WTC11 (cell line): ENCODE results near the gene PRKAR2A. TPM values are rescaled to one million over a fixed set of nuclear protein-coding genes. Genes with fewer than 3 reads are reported as not detected.
"Not testable (repeated sequence)": the region's sequence is repeated elsewhere in the genome, so short reads cannot be mapped to it uniquely, and the experiment has no call there.

Source experiments
- ATAC-seq: fragments of 200-7000 bp; cut with Tn5 transposase; 2 replicates; pipeline ENCODE4 v1.10.0; 2021; ENCODE audit warnings: mild to moderate bottlenecking, moderate library complexity
- CTCF ChIA-PET: fragments of 300-600 bp; sonication (Branson Sonifier 250); formaldehyde crosslinking; loops from one replicate; lab custom pipeline; 2021; ENCODE audit warnings: antibody characterized with exemption; lab: Charles Lee
- POLR2A ChIA-PET: fragments of 350-600 bp; sonication (Branson Sonifier 250); formaldehyde crosslinking; loops from one replicate; lab custom pipeline; 2021; ENCODE audit warnings: antibody characterized with exemption; lab: Charles Lee
- DNase-seq: peaks from one replicate; pipeline ENCODE4 v3.0.0; 2021; ENCODE audit warnings: low spot score
- H3K27ac Mint-ChIP-seq: 2 replicates; pipeline ENCODE4 v1.8.0; 2021; ENCODE audit warnings: mixed read lengths
- H3K27me3 Mint-ChIP-seq: 2 replicates; pipeline ENCODE4 v1.8.0; 2021; ENCODE audit warnings: low read depth, mild to moderate bottlenecking, moderate library complexity, mixed read lengths
- H3K36me3 Mint-ChIP-seq: 2 replicates; pipeline ENCODE4 v1.8.0; 2021; ENCODE audit warnings: mixed read lengths
- H3K4me1 Mint-ChIP-seq: 2 replicates; pipeline ENCODE4 v1.8.0; 2022; ENCODE audit warnings: mixed read lengths
- H3K4me3 Mint-ChIP-seq: 2 replicates; pipeline ENCODE4 v1.8.0; 2021; ENCODE audit warnings: mild to moderate bottlenecking, moderate library complexity, mixed read lengths
- H3K9me3 Mint-ChIP-seq: 2 replicates; pipeline ENCODE4 v1.8.0; 2021; ENCODE audit warnings: mixed read lengths
- AR ChIP-seq: fragments of 250-450 bp; sonication (Bioruptor Pico); IDR thresholded peaks from 2 replicates; pipeline ENCODE4 v1.9.0; 2021; ENCODE audit warnings: mild to moderate bottlenecking
- ATF1 ChIP-seq: sonication (generic); formaldehyde crosslinking; IDR thresholded peaks from 2 replicates; pipeline ENCODE4 v1.8.1; 2023; ENCODE audit warnings: mild to moderate bottlenecking, moderate library complexity, missing genetic modification reagents
- E2F1 ChIP-seq: sonication (generic); formaldehyde crosslinking; IDR thresholded peaks from 2 replicates; pipeline ENCODE4 v1.8.0; 2022; ENCODE audit warnings: mild to moderate bottlenecking, missing genetic modification reagents
- HMGA2 ChIP-seq: fragments of 250-450 bp; sonication (Bioruptor Pico); IDR thresholded peaks from 2 replicates; pipeline ENCODE4 v1.4.0; 2021; ENCODE audit warnings: mild to moderate bottlenecking, moderate library complexity
- IRF1 ChIP-seq: sonication (generic); formaldehyde crosslinking; IDR thresholded peaks from 2 replicates; pipeline ENCODE4 v1.8.0; 2023; ENCODE audit warnings: missing genetic modification reagents
- IRF2 ChIP-seq: sonication (generic); formaldehyde crosslinking; IDR thresholded peaks from 2 replicates; pipeline ENCODE4 v1.8.0; 2022; ENCODE audit warnings: low read depth, missing genetic modification reagents, borderline replicate concordance
- KAT7 ChIP-seq: sonication (generic); formaldehyde crosslinking; IDR thresholded peaks from 2 replicates; pipeline ENCODE4 v1.8.1; 2023; ENCODE audit warnings: missing genetic modification reagents, mild to moderate bottlenecking, borderline replicate concordance
- PREB ChIP-seq: sonication (generic); formaldehyde crosslinking; IDR thresholded peaks from 2 replicates; pipeline ENCODE4 v1.8.1; 2022; ENCODE audit warnings: mild to moderate bottlenecking, missing genetic modification reagents, moderate library complexity, borderline replicate concordance
- SOX15 ChIP-seq: fragments of 250-450 bp; sonication (Bioruptor Pico); IDR thresholded peaks from 2 replicates; pipeline ENCODE4 v1.9.0; 2021; ENCODE audit warnings: mild to moderate bottlenecking
- SP1 ChIP-seq: sonication (generic); formaldehyde crosslinking; conservative IDR thresholded peaks from 2 replicates; pipeline ENCODE4 v1.8.1; 2022; ENCODE audit warnings: missing genetic modification reagents
- TEAD1 ChIP-seq: sonication (generic); formaldehyde crosslinking; IDR thresholded peaks from 2 replicates; pipeline ENCODE4 v1.8.0; 2022; ENCODE audit warnings: mild to moderate bottlenecking, missing genetic modification reagents
- ZNF317 ChIP-seq: sonication (generic); formaldehyde crosslinking; IDR thresholded peaks from 2 replicates; pipeline ENCODE4 v1.8.1; 2023; ENCODE audit warnings: low read depth, mild to moderate bottlenecking, moderate library complexity, missing genetic modification reagents, borderline replicate concordance
- ZNF512 ChIP-seq: sonication (generic); formaldehyde crosslinking; IDR thresholded peaks from 2 replicates; pipeline ENCODE4 v1.8.1; 2022; ENCODE audit warnings: missing genetic modification reagents, borderline replicate concordance
- total RNA-seq: library from RNA; stranded (reverse); gene quantifications from 3 replicates; pipeline ENCODE4 v1.2.3, GENCODE V29; 2021

PRKAR2A gene
- total RNA-seq, 1 experiment from 2014 or later = 57.2 TPM

- H3K36me3 Mint-ChIP-seq = peaks cover 4% of the 10 kb centered on the region; the same call in 1 of the 2 replicates
- ChIA-PET POLR2A (no interaction called here), CTCF (interaction anchor here (1.0 to 1.2 kb wide), 2 partner anchors 58 to 189 kb away, joined by 3 to 4 read pairs; partner anchors contain the start of gene NCKIPSD)
- peaks cover 4% of the 10 kb centered on the region for H3K9me3 Mint-ChIP-seq
- no peaks in the 10 kb centered on the region for H3K27me3 Mint-ChIP-seq
- H3K4me1 Mint-ChIP-seq = no peaks in the 10 kb centered on the region
- ATAC-seq = no peak
- no peak overlapping the region for H3K4me3 Mint-ChIP-seq
- TF ChIP-seq E2F1 (no peak), SOX15 (CRISPR knock-in tag) (no peak), IRF2 (CRISPR knock-in tag) (no peak), ATF1 (CRISPR knock-in tag) (no peak), PREB (CRISPR knock-in tag) (no peak), SP1 (CRISPR knock-in tag) (no peak), KAT7 (CRISPR knock-in tag) (no peak), TEAD1 (no peak), ZNF512 (no peak), AR (CRISPR knock-in tag) (no peak), ZNF317 (no peak), IRF1 (CRISPR knock-in tag) (no peak), HMGA2 (no peak)
- no peak for DNase-seq
- H3K27ac Mint-ChIP-seq = no peak overlapping the region
These were observed 103.9 kb downstream of the PRKAR2A start for GRCh38 chr3:48743773-48744172.

GRCh38 chr3:48741226-48741625 lies 106.4 kb downstream of the PRKAR2A start:
- H3K36me3 Mint-ChIP-seq, DNase-seq, H3K27ac Mint-ChIP-seq, H3K4me1 Mint-ChIP-seq, ATAC-seq, H3K4me3 Mint-ChIP-seq, H3K9me3 Mint-ChIP-seq, H3K27me3 Mint-ChIP-seq: not testable (repeated sequence)
- ChIA-PET POLR2A (interaction anchor here (0.7 kb wide), 1 partner anchor 225 kb away, joined by 3 read pairs; no protein-coding TSS in a partner anchor), CTCF (interaction anchor here (1.5 to 2.0 kb wide), 4 partner anchors 17 to 211 kb away, joined by 5 to 11 read pairs (median 10); partner anchors contain the start of gene ARIH2)
